Measurements from ENCODE around the gene SHC4.

DNA sequence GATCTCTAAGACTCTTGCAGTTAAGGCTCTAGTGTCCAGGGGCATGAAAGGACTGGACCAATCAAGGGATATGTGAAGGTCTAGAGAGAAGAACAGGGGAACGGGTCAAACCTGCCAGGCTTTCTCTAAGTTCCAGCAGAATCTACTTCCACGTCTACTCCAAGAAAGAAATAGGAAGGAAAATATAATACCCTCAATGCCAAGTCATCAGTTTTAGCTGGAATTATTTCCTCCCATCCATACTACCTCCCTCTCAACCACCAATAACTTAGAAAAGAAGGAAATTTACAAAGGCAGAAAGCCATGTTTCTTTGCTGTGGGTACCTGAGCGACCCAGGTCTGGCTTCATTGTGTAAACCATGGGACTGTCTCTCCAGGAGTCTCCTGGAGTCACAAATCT is 7.8 kb downstream of the SHC4 start:
- TF ChIP-seq EP300 (IDR thresholded peaks at IDR 0.05) (no peak), POLR2A (IDR thresholded peaks at IDR 0.05; ENCODE audit: low read depth) (no peak), CTCF (IDR thresholded peaks at IDR 0.05) (no peak)

Data from esophagus muscularis mucosa (tissue), 4 donors.